Left colon (tissue), 2 donors: ENCODE data around the gene FOXP1. TPM values are rescaled to one million over a fixed set of nuclear protein-coding genes. Genes with fewer than 3 reads are reported as not detected.

ENCODE experiments used
- ATAC-seq: fragments of 200-7000 bp; cut with Tn5 transposase; one replicate; pipeline ENCODE4 v1.9.1; 2020; ENCODE audit warnings: mild to moderate bottlenecking, moderate library complexity
- DNase-seq, 2 donors: peaks; one replicate each; pipeline ENCODE4 v3.0.0-alpha.2; 2020
- intact Hi-C, 2 donors: fragments of 100-400 bp; cut with DNase I in 1 of 2; cut with micrococcal nuclease in 1 of 2; formaldehyde crosslinking; loops; one replicate each; pipeline versions ENCODE4 v1.11.2 to v1.14.0; 2022; cut with DNase I, micrococcal nuclease
- total RNA-seq, 2 donors: library from RNA; stranded (reverse); fragmentation: NEBNext Ultra II Directional; extraction: Animal tissue kit (Norgen Biotek cat#: 25700); gene quantifications; one replicate each; pipeline ENCODE4 v1.2.1, GENCODE V29; 2021
- donor health status: DM: no; HTN: no; CAD: no.
- donor health status: DM: yes; HTN: yes; CAD: no.

Gene FOXP1
- total RNA-seq, 2 donors from 2014 or later: 131 to 135 TPM

DNA sequence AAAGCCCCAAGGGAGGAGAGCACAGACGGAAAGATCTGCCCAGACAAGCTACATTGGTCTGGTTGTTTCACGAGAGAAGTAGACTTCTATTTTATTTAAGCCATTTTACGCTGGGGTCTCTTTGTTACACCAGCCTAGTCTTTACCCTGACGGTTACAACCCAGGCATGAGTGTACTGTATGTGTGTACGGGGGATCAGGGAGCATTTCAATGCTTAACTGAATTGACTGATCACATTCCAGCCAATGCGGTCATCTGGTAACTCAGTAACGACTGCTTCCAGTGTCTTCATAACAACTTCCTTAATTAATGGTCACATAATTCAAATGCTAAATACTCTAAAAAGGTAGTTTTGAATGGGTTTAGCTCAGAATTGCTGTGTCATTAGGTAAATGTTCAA is 288.6 kb downstream of the FOXP1 start:
- ATAC-seq (no peak), DNase-seq (no peak)
- intact Hi-C loops: no loop called here

DNA sequence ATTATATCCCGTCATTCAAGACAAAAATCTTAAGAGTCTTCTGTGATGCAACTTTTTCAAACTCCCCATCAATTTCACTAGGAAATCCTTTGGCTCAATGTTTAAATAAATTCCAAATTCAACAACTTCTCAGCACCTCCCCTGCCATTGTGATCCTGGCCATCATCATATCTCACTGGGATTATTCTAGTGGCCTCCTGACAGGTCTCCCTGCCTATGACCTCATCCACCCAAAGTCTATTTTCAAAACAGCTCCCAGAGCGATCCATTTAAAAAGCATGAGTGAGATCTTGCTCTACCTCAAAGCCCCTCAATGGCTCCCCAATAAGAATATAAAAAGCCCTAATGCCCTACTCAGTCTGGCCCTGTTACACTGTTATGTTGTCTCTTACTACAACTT is 293.2 kb downstream of the FOXP1 start:
- ATAC-seq: no peak
- intact Hi-C loops: no loop called here
- no peak for DNase-seq

DNA sequence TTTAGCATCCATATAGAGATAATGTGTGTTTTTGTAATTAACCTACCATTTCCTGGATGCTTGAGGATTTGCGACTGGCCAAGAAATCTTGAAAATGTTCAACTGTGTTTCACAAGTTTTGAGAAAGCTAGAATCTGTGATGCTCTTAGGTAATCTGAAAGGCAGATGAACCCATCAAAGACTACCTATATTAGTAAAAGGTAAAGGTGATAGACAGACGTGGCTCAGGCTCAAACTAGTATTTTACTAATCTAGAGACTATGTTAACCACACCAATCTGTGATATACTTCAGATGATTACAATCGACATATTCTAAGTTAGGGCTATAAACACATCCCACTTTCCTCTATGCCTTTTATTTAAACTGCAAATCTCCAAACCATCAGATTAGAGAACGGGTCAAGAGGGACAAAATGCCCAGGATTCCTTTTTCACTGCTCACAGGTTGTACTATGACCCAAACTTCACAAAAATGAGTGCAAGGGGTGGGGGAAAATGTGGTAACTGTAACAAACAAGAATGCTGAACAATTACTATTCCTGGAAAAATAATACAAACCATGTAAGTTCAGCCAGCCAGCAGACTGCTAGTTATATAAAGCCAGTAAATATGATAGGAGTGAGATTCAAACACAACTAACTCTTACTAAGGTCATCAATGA is 295.1 kb downstream of the FOXP1 start:
- ATAC-seq (no peak), DNase-seq (no peak)
- intact Hi-C loops: no loop called here

DNA sequence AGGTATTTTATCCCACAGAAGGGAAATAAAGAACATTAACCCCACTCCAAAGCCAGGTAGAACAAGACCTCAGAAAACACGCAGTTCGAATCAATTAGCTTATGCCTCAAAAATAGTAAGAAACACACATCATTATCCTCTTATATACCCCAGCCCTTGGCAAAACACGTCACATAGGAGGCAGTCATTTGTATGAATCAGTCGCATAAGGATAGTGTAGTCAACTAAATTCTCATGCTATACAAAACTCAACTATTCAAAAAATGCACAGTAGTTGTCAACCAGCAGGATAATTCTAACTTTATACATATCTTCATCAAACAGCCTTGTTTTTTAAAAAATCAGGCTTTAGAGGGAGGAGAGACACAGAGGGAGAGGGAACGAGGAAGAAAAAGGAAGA is 298.4 kb downstream of the FOXP1 start:
- DNase-seq (no peak), ATAC-seq (no peak)
- intact Hi-C loops: no loop called here

DNA sequence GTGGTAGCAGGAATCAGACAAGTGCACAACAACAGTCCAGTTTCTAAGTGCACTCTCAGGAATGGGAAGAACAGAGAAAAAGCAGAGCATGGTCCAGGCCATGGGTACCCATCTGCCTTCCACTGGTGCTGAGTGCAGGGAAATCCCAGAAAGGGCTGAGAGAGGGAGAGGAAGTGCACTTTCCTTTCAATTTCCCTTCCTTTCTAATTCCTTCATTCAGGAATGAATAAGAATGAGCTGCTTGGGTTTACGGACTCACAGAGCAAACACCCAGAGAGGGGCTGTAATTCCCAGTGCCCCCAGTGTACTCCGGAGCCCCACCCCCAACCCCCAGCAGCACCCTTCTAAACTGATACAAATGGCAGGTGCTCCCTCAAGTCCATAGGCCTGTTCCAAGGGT is 300.6 kb downstream of the FOXP1 start:
- intact Hi-C loops: no loop called here
- ATAC-seq: no peak
- DNase-seq: no peak

DNA sequence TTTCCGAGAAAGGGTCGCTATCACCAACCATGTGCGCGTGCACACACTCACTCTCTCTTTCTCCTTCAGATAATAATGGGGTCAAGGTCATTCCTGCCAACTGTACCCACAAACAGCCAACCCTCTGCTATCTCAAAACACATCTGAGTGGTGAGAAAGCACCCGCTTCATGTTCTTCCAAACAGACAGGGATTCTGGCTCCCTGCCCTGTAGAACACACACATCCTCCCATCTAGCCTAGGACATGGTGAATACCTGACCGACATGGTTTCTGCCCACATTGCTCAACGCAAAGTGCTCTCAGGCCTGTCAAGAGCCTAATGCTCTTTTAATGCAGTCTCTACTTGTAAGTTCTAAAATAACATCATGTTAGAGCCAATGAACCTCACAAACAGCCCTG is 302.2 kb downstream of the FOXP1 start:
- ATAC-seq: no peak
- no peak for DNase-seq
- intact Hi-C loops: no loop called here

DNA sequence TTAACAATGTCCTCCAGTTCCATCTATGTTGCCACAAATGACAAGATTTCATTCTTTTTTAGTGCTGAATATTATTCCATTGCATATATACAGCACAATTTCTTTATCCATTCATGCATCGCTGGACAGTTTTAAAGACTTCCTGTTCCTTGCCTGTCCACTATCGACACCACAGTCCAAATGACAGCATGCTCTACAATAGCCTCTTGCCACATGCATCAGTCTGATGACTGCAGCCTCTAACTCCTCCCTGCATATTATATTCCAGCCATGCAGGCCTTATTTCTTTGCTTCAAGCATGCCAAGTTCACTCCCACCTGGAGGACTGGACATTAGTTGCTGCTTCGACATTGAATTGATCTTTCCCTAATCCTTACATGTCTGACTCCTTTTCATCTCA is 306.2 kb downstream of the FOXP1 start:
- intact Hi-C loops: no loop called here
- no peak for DNase-seq
- ATAC-seq: no peak

DNA sequence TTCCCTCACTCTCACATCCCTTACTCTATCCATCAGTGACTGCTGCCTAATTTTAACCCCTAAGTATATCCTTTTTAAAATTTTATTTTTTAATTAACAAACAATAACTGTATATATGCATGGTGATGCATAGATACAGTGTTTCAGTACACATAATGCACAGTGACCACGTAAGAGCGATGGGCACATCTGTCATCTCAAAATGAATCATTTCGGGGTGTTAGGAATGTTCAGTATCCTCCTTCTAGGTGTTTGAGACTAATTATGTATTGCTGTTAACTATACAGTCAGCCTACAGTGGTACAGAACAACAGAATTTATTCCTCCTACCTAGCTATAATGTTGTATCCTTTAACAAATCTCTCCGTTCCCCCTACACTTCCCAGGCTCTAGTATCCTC is 307.0 kb downstream of the FOXP1 start:
- ATAC-seq: no peak
- DNase-seq: no peak
- intact Hi-C loops: no loop called here

DNA sequence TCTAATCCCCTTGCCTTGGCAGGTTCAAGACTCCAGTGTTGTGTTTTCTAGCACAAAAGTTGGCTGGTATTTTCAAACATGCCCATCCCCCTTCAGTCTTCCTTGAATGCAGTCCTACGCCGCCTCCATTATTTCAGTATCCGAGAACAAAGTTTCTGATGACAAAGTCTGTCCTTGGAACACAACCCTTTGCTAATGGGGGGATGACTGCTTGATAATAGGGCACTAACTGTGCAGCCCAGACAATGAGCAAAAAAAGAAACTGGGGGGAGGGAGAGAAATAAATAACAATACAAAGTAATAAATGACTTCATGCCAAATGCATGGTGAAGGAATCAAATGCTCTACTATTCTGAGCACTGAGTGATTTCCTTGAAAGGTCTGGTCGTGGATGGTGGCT is 310.1 kb downstream of the FOXP1 start:
- DNase-seq (no peak), ATAC-seq (no peak)
- intact Hi-C loops: no loop called here

DNA sequence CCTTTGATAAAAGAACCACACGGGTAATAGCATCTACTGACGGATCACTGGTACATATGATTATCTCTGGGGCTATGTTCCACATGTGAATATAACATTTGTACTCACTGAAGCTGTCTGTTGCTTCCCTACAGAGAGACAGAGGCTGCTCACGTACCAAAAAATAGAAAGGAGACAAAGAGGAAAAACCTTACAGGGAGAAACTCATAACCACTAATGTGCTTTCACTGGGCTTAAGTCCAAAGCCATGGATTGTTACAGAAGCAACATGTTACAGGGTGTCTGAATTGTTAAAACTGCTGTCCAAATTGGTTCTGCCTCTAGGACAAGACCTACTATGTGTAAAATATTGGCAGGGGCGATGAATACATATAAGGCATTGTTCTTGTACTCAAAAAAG is 311.9 kb downstream of the FOXP1 start:
- no peak for ATAC-seq
- no peak for DNase-seq
- intact Hi-C loops: no loop called here

DNA sequence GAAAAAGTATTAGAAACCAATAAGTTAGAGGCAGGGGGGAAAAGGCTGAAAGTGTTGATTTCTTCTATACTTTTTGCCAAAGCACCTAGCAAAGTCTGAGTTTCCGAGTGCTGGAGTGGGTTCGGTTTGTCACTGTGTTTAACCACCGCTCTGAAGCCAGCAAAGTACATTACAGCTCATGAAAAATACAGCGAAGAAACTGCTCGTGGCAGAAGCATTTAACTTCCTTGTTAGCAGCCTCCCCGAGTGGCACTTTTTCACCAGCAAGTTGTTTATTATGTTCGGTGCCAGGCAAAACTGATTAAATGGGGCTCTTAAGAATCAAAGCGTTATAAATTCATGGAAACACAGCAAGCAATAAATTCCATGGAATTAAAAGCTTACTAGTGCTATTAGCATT is 313.6 kb downstream of the FOXP1 start:
- DNase-seq (no peak), ATAC-seq (no peak)
- intact Hi-C loops: no loop called here

DNA sequence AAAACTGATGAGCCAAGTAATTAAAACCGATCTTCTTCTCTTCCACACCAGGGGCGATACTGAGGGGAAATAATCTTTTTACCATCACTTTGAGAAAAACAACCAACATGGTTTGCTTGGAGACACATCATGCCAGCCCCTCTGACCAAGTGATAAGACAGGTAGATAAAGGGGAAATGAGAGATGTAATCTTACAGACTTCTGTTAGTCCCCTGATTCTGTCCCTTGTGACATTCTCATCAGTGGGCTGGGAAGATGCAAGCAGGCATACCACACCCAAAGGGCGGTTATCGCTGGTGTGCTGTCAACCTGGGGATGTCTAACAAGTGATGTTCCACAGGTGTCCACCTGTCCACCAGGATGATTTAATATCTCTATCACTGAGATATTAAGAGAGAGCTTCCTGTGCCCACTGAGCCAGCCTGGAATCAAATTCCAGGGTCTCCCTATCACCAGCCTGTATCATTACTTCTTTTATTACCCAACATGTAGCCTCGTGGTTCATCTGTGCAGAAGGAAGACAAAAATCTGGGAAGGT is 315.0 kb downstream of the FOXP1 start:
- DNase-seq (no peak), ATAC-seq (no peak)
- intact Hi-C loops: no loop called here

DNA sequence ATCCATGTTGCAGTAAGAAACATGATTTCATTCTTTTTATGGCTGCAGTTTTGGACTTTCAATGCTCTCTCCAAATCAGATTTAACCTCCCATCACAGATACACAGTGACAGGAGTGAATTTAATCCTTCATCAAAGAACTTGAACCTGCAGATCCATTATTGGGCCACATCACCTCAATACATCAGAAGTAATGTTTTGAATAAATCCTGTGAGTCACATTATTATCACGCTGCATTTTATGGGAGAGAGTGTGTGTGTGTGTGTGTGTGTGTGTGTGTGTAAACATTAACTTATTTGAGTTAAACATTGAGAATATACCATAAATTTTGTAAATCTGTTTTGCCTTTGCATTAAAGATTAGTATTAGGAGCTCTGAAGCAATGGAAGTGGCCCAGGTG is 316.7 kb downstream of the FOXP1 start:
- DNase-seq (no peak), ATAC-seq (no peak)
- intact Hi-C loops: no loop called here

DNA sequence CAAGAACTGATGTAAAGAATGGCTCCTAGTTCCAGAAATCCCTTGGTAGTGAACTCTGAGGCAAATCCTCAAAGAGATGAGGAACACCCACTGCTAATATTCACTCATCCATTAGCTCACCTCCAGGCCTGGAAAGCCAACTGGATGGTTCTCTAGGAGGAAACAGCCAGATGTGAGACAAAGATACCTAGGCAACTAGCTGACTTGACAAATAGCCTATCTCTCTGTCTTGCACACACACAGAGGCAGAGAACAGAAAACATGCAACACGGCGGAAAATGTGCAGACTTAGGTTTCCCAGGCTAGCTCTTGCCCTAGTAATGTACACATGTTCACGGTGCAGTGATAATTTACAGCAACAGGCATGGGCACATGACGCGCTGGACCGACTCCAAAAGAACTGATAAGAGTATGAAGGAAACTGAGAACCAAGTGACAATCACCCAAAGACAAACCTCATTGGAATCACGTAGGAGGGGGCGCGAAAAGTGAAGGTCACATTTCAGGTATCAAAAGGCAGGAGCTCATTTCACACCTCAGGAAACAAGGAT is 318.1 kb downstream of the FOXP1 start:
- intact Hi-C loops: no loop called here
- ATAC-seq (no peak), DNase-seq (no peak)

DNA sequence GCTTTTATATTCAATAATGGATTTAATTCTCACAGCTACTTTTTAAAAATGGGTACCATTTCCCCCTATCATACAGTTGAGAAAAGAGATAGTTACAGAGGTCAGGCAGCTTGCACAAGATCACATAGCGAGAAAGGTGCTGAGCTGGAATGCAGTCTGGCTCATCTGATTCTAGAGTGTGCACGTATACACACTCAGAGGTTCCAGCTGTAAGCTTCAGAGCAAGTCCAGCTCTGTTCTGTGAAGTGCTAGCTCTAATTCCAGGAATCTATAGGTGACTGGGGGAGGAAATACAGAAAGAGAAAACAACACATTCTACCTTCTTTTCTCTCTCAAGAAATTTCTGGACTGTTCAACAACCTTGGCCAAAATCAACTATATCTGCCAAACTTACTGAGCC is 318.7 kb downstream of the FOXP1 start:
- intact Hi-C loops: no loop called here
- no peak for ATAC-seq
- DNase-seq: no peak

DNA sequence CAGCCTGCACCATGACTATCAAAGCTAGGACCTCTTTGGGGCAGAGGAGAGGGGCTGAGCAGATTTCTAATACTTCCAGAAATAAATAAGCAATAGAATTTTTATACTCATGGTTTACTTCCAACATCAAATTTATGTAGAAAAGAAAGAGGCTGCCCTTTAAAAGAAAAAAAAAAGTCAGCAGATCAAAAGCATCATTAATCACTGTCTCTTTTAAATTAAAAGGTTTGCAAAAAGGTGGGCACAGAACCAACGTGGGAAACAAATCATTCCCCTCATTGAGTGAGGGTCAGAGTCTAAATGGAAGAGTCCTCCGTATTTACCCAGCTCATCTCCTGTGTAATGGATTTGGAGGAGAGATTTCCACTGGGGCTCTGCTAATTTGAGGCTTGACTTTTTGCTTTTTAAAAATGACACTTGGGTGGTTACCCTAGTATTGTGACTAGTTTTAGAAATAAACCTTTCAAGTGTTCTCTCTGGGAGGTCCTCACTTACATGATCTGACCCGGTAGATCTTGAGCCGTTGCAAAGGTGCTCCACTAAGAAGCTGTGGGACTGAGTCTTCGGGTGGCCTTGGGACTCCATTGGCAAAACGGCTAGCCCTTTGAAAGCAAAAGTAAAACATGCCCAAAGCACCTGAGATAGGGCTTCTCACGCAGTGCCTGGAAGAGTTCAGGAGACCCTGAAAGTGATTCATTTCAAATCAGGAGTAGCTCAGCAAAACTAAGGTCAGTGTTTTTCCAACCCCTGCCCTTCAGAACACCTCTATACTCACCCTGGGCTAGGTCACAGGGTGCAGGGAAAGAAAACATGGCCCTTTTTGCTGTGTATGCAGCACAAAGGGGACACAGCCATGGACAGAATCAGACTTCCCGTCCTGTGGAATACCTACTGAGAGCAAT is 320.9 kb downstream of the FOXP1 start:
- ATAC-seq: no peak
- intact Hi-C loops: no loop called here
- DNase-seq: no peak

DNA sequence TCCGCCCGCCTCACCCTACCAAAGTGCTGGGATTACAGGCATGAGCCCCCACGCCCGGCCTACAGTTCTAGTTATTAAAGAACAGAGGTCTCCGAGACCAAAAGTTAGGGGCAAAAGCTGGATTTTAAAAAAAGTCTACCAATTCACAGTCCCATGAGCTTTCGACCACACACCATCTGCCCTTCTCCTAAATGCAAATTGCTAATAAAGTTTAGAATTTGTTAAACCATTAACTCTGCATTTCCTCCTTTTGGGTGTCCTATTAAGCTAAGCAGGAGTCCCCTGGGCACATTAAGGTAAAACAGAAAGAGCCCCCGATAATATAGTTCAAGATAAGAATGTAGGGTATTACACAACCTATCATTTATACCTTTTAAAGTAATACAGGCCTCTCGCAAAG is 322.7 kb downstream of the FOXP1 start:
- intact Hi-C loops: no loop called here
- ATAC-seq (no peak), DNase-seq (no peak)

DNA sequence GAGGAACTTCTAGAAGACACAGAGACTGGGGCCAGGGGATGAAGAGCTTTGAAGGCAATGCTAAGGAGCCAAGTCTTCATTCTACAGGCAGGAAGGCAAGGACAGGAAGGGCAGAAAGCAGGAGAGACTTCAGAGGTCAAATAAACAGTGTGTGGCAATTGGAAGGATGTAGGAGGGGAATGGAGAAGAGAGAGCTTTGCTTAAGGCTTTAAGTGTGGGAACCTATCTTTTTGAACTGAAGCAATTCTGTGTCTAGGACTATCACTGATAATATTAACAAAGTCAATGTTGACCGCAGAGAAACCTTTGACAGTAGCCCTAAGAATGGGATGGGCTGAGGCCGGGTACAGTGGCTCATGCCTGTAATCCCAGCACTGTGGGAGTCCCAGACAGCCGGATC is 325.0 kb downstream of the FOXP1 start:
- ATAC-seq (no peak), DNase-seq (no peak)
- intact Hi-C loops: no loop called here

DNA sequence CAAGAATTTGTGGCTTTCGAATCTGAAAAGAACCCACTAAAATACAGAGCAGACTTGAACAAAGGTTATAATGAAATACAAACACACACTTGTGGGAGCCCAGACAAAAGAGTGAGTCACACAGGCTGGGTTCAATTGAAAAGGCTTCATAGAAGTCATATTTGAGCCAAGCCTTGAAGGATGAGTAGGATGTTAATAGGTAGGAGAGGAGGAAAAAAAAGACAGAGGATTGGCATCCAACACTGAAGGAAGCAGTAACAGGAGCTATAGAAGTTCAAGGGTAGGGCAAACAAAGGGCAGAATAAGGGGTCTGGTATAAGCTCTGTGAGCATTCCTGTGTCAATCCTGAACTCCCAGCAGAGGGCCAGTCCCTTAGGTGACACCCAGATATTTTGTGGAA is 325.4 kb downstream of the FOXP1 start:
- intact Hi-C loops: no loop called here
- peak; percentile 56 for ATAC-seq
- no peak for DNase-seq

DNA sequence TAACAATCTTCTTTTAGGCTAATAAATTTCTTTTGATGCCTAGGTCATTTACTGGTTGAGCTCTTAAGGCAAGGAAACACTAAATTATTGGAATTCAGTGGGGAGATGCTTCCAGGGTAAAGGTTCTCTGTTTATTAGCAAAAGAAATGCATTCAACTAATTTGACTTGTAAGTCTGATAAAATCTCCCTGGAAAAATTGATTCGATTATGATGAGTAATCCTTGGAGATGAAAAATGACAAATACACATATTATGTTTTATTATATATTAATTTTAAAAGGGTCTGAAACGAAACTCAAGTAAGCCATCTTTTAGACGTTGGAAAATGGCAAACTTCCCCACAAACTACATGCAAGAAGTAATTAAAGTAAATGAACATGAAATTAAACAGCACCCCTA is 328.0 kb downstream of the FOXP1 start:
- ATAC-seq (no peak), DNase-seq (no peak)
- intact Hi-C loops: no loop called here
